Loucy (cell line): ENCODE data around the gene RABAC1.

Experiments used
- H2AFZ ChIP-seq: fragments of 200-600 bp; sonication (generic); 2 replicates; pipeline ENCODE4 v1.6.0; 2016; ENCODE audit warnings: antibody characterized with exemption, mild to moderate bottlenecking, low read length, moderate library complexity
- H3F3A ChIP-seq: fragments of 200-600 bp; 2 replicates; pipeline ENCODE4 v1.6.0; 2016; ENCODE audit warnings: antibody characterized with exemption, low read depth, mild to moderate bottlenecking
- H3K27me3 ChIP-seq: fragments of 200-600 bp; sonication (generic); 2 replicates; pipeline ENCODE4 v1.6.1; 2014; ENCODE audit warnings: low read length, mild to moderate bottlenecking; ENCODE audit not compliant: insufficient read depth, poor library complexity, severe bottlenecking
- H3K36me3 ChIP-seq: fragments of 200-600 bp; sonication (generic); 2 replicates; pipeline ENCODE4 v1.6.1; 2016; ENCODE audit warnings: low read length; ENCODE audit not compliant: insufficient read depth
- H3K4me1 ChIP-seq: fragments of 200-600 bp; sonication (generic); 2 replicates; pipeline ENCODE4 v1.5.1; 2014; ENCODE audit warnings: low read length, mild to moderate bottlenecking; ENCODE audit not compliant: insufficient read depth, poor library complexity, severe bottlenecking
- H3K4me2 ChIP-seq: fragments of 200-600 bp; sonication (generic); 2 replicates; pipeline ENCODE4 v1.6.0; 2014; ENCODE audit warnings: antibody characterized with exemption, low read length, low read depth, mild to moderate bottlenecking; ENCODE audit not compliant: poor library complexity, severe bottlenecking
- H3K4me3 ChIP-seq: fragments of 200-600 bp; sonication (generic); 2 replicates; pipeline ENCODE4 v1.5.1; 2014; ENCODE audit warnings: low read length, mild to moderate bottlenecking, mixed read lengths; ENCODE audit not compliant: poor library complexity, severe bottlenecking
- H3K79me2 ChIP-seq: fragments of 200-600 bp; sonication (generic); 2 replicates; pipeline ENCODE4 v1.6.1; 2014; ENCODE audit warnings: low read length; ENCODE audit not compliant: insufficient read depth
- H3K9ac ChIP-seq: fragments of 200-600 bp; sonication (generic); 2 replicates; pipeline ENCODE4 v1.6.0; 2014; ENCODE audit warnings: mild to moderate bottlenecking, low read depth, low read length, moderate library complexity; ENCODE audit not compliant: poor library complexity, severe bottlenecking
- H3K9me2 ChIP-seq: fragments of 200-600 bp; sonication (generic); replicated peaks from 2 replicates; pipeline ENCODE4 v1.6.1; 2016; ENCODE audit warnings: low read depth, low read length, mixed read lengths
- H3K9me3 ChIP-seq: fragments of 200-600 bp; sonication (generic); 2 replicates; pipeline ENCODE4 v1.6.1; 2014; ENCODE audit warnings: mild to moderate bottlenecking, antibody characterized with exemption, low read length, low read depth; ENCODE audit not compliant: insufficient read depth
- H4K20me1 ChIP-seq: fragments of 200-600 bp; sonication (generic); 2 replicates; pipeline ENCODE4 v1.6.0; 2014; ENCODE audit warnings: antibody characterized with exemption, low read length, mild to moderate bottlenecking; ENCODE audit not compliant: insufficient read depth, poor library complexity, severe bottlenecking
- EZH2phosphoT487 ChIP-seq: fragments of 200-600 bp; IDR thresholded peaks from 2 replicates; pipeline ENCODE4 v1.6.1; 2018; ENCODE audit warnings: antibody characterized with exemption, mild to moderate bottlenecking, moderate library complexity, borderline replicate concordance
- TF ChIP-seq, protein P1 (sequence below): fragments of 200-600 bp; sonication (generic); conservative IDR thresholded peaks from 2 replicates; pipeline ENCODE4 v1.5.1; 2014; ENCODE audit warnings: mild to moderate bottlenecking, antibody characterized with exemption, low read length

The RABAC1 gene

GRCh38 chr19:41978470-41978869 is 19.3 kb upstream of the RABAC1 start:
- no peak overlapping the region for H3K4me2 ChIP-seq
- no peak overlapping the region for H3K9ac ChIP-seq
- H3K27me3 ChIP-seq: no peaks in the 10 kb centered on the region
- TF ChIP-seq EZH2phosphoT487: no peak
- TF ChIP-seq, protein P1, sequence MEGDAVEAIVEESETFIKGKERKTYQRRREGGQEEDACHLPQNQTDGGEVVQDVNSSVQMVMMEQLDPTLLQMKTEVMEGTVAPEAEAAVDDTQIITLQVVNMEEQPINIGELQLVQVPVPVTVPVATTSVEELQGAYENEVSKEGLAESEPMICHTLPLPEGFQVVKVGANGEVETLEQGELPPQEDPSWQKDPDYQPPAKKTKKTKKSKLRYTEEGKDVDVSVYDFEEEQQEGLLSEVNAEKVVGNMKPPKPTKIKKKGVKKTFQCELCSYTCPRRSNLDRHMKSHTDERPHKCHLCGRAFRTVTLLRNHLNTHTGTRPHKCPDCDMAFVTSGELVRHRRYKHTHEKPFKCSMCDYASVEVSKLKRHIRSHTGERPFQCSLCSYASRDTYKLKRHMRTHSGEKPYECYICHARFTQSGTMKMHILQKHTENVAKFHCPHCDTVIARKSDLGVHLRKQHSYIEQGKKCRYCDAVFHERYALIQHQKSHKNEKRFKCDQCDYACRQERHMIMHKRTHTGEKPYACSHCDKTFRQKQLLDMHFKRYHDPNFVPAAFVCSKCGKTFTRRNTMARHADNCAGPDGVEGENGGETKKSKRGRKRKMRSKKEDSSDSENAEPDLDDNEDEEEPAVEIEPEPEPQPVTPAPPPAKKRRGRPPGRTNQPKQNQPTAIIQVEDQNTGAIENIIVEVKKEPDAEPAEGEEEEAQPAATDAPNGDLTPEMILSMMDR: no peak
- H3F3A ChIP-seq: no peaks in the 10 kb centered on the region
- no peak overlapping the region for H2AFZ ChIP-seq
- H4K20me1 ChIP-seq: no peaks in the 10 kb centered on the region
- no peaks in the 10 kb centered on the region for H3K9me3 ChIP-seq
- H3K36me3 ChIP-seq: no peaks in the 10 kb centered on the region
- no peaks in the 10 kb centered on the region for H3K4me1 ChIP-seq
- H3K79me2 ChIP-seq: no peaks in the 10 kb centered on the region
- no peak overlapping the region for H3K4me3 ChIP-seq
- H3K9me2 ChIP-seq: no peaks in the 10 kb centered on the region

DNA sequence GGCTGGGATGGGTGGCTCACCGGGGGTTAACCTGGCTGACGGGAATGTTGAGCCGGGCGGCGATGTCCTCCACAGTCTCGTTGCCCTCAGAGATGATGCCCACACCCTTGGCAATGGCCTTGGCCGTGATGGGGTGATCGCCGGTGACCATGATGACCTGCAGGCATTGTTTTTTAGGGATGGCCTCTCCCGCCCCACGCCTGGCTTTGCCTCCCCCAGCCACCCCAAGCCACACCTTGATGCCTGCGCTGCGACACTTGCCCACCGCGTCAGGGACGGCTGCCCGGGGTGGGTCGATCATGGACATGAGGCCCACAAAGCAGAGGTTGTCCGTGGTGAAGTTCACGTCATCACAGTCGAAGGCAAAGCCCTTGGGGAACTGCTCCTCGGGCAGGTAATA is 18.8 kb upstream of the RABAC1 start:
- H3K4me1 ChIP-seq: no peaks in the 10 kb centered on the region
- H3K9me3 ChIP-seq: no peaks in the 10 kb centered on the region
- H3K9me2 ChIP-seq: no peaks in the 10 kb centered on the region
- no peaks in the 10 kb centered on the region for H3F3A ChIP-seq
- H3K36me3 ChIP-seq: no peaks in the 10 kb centered on the region
- H3K27me3 ChIP-seq: no peaks in the 10 kb centered on the region
- H3K4me3 ChIP-seq: no peak overlapping the region
- no peaks in the 10 kb centered on the region for H4K20me1 ChIP-seq
- H3K9ac ChIP-seq: no peak overlapping the region
- no peaks in the 10 kb centered on the region for H3K79me2 ChIP-seq
- no peak overlapping the region for H2AFZ ChIP-seq
- TF ChIP-seq, protein P1: no peak
- no peak for TF ChIP-seq EZH2phosphoT487
- no peak overlapping the region for H3K4me2 ChIP-seq

GRCh38 chr19:41974652-41975051 is 15.5 kb upstream of the RABAC1 start:
- Histone ChIP-seq H3K9ac (no peak overlapping the region), H3K4me3 (no peak overlapping the region), H3K4me2 (no peak overlapping the region), H3K36me3 (no peaks in the 10 kb centered on the region), H3K9me3 (no peaks in the 10 kb centered on the region), H4K20me1 (no peaks in the 10 kb centered on the region), H3K9me2 (no peaks in the 10 kb centered on the region), H2AFZ (no peak overlapping the region), H3K79me2 (no peaks in the 10 kb centered on the region), H3K4me1 (no peaks in the 10 kb centered on the region), H3F3A (no peaks in the 10 kb centered on the region), H3K27me3 (no peaks in the 10 kb centered on the region)
- no peak for TF ChIP-seq EZH2phosphoT487
- TF ChIP-seq, protein P1: no peak
